COLO668 (cell line): Measurements from ENCODE around the gene TGIF1.
"Not testable (repeated sequence)": the region's sequence is repeated elsewhere in the genome, so short reads cannot be mapped to it uniquely, and the experiment has no call there.

ENCODE experiments used
- DNase-seq: peaks from one replicate; lab custom pipeline; 2025; ENCODE audit not compliant: unreplicated experiment; lab: John Stamatoyannopoulos, UW

Gene TGIF1

DNA sequence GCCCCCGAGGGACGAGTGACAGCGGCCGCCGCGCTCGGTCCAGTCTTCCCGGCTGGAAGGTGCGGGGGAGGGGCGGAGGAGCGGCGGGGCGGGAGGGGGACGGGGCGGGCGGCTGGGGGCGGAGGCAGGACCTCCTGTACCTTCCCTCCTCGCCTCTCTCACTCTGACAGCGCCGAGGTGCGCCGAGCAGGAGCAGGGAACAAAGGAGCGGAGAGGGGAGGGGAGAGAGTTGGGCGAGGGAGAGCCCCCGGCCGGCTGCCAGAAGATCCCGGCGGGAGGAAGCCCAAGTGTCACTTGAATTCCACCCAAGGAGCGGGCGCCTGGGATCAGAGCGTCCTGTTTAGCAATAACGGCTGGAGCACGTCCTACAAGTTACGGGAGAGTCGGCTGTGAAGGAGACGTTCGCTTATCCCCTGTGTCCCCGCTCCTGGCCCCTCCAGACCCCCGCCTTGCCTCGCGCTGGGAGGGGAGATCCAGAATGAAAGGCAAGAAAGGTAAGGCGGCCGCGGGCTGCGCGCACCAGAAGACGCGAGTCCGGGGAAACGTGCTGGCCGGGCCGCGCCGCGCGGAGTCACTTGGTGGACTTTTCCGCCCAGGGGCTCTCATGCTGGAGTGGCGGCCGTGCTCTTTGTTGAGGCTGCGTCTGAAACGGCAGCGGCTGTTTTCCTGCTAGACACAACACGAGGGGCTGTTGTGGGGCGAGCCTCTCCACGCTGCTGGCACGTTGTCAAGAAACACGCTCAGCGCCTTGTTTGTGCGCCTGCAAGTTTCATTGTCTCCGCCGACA lies at the start of gene TGIF1:
Gene TGIF1 (plus strand): TSS at position 161 of the 787 bp plus-strand sequence. CDS start 318 bp downstream, at position 479.
- DNase-seq, result peak; percentile 91

DNA sequence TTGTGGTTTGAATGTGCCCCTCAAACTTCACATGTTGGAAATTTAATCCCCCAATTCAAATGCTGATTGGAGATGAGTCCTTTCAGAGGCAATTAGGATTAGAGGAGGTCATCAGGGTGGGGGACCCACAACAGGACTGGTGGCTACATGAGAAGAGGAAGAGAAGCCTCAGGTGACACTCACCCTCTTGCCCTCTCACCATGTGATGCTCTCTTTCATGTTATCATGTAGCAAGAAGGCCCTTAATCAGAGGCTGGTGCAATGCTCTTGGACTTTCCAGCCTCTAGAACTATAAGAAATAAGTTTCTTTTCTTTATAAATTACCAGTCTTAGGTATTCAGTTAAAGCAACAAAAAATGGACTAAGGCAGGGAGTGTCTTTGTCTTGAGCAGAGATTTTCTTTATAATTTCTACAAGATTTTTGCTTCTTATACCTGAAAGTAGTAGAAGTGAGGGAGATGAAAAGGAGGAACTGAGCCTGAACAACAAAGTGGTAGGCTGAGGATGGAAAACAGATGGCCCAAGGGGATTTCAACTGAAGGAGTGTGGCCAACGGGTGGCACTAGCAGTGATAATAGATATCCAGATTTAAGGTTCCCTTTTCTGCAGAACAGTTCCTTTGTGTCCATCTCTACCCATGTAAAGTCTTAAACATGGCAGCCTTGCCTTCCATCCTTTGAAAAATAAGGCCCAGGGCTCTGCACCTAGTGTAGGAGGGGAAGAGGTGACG lies 49.2 kb upstream of the TGIF1 start:
- DNase-seq, result no peak

DNA sequence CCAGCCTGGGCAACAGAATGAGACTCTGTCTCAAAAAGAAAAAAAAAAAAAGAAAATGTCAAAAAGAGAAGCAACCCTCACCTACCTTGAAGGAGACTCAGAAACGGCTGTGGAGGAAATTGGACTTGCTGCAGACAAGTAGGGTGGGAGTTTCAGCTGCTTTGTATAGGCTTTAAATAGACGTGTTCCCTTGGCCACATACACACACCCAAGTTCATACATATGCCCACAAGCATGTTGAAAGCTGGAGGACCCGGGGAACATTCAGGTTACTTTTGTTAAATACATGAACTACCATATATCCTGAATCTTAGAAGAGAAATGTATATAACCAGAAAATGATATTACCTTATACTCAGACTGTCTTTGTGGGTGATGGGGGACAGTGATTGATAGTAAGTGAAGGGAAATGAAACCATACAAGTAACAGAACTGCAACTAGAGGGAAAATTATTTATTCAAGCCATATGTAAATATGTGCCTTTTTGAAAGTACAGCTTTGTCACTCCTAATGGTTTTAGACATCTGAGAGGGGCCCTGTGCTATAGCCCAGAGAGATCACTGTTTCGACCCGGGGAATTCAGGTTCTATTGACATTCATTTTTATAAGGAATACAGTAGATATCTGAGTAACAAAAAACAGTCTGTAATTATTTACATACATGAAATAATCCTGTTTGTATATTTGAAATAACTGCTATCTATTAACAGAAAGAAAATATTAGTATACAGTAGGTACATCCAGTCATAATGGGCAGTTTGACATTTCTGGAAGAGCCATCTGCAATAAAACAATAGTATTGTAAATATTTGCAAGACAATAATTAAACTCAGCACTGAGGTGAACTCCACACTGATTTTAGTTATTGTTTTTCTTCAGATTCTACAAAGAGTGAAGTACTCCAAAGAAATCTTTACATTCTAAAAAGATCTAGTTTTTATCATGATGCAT lies 48.0 kb upstream of the TGIF1 start:
- no peak for DNase-seq

DNA sequence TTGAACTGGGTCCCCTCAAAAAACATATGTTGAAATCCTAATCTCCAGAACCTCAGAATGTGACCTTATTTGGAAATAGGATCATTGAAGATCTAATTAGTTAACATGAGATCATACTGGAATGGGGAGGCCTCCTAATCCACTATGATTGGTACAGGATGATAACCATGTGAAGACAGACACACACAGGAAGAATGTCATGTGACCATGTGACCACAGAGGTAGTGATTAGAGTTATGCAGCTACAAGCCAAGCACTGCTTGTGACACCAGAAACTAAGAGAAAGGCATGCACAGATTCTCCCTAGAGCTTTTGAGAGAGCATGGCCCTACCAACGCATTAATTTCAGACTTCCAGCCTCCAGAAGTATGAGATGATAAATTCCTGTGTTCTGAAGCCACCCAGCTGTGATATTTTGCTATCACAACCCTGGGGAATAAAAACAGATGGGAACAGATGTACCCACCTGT lies 47.0 kb upstream of the TGIF1 start:
- no peak for DNase-seq

DNA sequence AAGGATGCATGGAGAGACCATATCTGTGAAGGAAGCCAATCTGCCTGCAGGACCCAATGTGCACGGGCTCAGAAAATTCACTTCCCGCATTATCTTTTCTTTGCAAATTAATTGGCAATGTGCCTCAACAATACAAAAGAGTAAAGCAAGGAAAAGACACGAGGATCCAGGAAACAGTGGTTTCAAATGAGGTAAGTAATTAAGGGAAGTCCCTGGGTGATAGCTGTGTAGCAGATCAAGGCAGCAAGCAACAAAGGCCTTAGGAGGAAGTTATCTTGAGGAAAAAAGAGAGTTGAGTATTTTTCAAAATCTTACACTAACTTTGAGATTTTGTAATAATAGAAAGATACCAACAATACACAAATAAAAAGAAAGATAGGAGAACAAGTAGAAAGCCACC lies 44.3 kb upstream of the TGIF1 start:
- DNase-seq, result no peak

DNA sequence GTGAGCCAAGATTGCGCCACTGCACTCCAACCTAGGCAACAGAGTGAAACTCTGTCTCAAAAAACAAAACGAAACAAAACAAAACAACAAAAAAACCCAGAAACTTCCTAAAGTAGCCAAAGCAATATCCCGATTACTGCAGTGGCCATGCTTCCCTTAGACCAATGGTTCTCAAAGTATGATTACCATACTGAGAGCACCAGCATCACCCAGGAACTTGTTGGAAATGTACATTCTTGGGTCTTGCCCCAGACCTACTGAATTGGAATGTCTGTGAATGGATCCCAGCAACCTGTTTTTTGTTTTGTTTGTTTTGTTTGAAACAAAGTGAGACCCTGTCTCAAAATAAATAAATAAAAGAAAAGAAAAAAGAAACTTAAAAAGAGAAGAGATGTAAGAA lies 41.9 kb upstream of the TGIF1 start:
- DNase-seq, result no peak

DNA sequence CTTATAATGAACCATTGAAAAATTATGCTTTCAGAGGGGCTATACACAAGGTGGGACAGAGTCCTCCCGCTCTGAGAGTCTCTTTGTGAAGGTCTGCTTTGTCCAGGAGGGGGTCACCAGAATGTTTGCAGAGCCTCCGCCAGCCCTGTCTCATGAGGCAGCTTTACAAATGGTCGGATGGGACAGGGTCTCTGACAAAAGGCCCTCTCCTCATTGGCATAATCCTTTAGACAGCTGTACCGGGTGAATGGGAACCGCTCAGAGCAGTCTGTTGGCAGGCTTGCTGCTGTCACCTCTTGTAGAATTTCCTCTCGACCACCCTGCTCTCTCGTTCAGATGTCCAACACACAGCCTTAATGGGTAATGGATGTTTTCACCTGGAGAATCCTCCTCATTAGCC lies 40.2 kb upstream of the TGIF1 start:
- DNase-seq, result no peak

DNA sequence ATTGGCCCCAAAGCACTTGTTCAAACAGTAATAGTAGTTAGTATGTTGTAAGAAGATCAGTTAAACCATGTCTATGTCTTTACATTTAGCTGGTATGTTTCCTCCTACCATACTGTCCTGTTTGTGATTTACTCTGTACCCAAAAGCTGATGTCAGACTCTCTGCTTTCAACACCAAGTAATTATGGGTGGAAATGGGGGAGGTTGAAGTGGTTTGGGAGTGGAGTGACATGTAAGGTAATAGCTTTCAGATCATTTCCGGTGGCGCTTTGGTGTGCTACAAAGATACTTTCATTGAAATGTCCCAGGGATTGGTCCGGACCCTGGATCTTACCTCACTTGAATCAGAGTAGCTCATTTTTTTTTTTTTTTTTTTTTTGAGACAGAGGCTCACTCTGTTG lies 39.7 kb upstream of the TGIF1 start:
- DNase-seq, result no peak

DNA sequence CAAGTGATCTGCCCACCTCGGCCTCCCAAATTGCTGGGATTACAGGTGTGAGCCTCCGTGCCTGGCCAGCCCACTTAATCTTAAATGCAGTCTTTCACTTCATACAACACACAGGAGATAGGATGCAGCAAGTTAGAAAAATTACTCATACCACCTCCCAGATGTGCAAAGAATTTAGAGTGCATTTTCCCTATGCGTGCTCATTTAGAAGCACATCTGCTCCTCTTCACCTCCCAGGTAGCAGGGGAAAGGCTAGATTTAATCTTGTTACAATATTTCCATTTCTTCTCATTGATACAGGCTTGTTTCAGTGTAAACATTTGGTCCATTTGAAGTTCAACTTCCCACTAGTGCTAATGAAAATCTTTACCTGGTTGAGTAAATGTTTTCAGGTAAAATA lies 39.1 kb upstream of the TGIF1 start:
- not testable (repeated sequence) for DNase-seq

DNA sequence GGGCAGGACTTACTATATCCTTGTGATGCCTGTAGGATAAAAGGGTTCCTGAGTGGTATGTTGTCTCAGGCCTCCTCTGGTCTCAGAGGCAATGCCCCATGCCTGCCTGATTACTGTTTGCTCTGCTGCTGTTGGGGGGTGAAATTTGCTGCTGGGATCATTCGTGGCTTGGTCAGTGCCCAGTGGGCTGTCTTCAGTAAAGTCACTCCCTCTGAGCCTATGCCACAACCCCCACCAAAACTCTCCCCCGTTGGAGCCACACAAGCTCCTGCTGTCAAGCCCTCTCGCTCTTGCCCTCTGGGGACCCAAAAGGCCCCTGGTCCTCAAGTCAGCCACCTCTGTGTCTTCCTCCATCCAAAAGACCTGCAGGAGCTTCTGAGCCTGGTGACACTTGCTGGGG lies 38.6 kb upstream of the TGIF1 start:
- DNase-seq, result no peak

DNA sequence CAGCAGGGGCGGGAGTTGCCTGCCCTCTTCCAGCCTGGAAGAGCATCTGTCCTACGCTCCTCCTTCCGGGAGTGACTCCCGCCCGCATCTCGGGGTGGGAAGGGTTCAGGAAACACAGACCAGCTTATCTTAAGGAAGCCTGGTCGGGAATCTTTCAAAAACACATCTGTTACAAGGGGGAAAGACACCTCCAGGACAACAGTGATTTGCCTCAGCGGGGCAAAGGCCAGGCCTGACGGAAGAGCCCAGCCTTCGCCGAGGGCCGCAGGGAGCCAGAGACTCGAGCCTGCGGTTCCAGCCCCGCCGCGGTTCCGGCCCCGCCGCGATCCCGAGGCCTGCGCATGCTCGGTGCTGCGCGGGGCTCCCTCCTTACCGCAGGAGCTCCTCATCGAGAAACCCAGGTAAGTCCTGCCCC lies 38.1 kb upstream of the TGIF1 start:
- peak; percentile 66 for DNase-seq

DNA sequence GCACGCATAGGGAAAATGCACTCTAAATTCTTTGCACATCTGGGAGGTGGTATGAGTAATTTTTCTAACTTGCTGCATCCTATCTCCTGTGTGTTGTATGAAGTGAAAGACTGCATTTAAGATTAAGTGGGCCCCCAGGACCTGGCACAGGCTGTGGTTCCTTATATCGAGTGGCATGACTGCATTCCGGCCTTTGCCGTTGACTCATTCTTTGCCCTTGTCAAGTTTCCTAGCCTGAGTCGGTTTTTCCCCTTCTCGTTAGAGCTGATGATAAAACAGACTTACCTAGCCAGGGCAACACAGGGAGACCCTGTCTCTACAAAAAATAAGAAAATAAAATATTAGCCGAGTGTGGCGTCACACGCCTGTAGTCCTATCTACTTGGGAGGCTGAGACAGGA lies 37.4 kb upstream of the TGIF1 start:
- peak; percentile 27 for DNase-seq

DNA sequence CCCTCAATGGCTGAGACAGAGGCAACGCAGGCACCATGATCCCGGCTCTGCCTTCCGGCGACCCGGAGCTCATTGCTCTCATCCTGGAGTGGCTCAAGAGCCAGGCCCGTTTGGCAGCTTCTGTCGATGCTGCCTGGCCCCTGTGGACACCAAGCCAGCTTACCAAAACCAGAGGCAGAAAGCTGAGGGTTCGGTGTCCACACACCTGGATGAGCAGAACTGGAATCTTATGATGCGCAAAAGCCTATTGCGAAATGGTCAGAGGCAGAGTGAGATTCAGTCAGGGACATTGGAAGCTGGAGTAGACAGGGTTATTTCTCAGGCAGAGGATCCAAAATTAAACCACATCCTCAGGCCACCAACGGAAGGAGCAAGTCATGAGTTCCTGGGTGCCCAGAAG lies 34.9 kb upstream of the TGIF1 start:
- DNase-seq, result no peak

DNA sequence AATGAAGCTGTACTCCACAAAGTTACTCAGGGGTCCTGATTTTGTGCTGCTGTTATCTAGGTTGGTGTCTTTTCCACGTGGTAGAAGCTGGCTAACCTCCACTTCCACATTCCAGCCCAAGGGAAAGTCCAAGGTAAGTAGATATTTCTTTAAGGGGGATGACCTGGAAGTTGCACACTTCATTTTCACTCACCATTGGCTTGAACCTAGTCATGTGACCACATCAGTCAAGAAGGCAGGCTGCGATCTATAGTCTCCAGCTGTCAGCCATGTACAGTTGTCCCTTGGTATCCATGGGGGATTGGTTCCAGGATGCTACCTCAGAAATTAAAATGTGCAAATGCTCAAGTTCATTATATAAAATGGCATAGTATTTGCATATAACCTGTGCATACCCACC lies 31.9 kb upstream of the TGIF1 start:
- DNase-seq, result no peak

DNA sequence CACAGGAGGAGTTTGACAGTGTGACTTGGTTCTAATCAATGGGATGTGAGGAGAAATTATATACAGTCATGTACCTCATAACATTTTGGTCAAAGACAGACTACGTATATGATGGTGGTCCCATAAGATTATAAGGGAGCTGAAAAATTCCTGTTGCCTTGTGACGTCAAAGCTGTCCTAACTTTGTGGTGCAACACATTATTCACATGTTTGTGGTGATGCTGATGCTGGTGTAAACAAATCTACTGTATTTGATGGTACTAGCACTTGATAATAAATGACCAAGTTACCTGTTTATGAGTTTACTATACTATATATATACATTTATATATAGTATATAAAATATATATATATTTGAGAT lies 29.1 kb upstream of the TGIF1 start:
- no peak for DNase-seq

DNA sequence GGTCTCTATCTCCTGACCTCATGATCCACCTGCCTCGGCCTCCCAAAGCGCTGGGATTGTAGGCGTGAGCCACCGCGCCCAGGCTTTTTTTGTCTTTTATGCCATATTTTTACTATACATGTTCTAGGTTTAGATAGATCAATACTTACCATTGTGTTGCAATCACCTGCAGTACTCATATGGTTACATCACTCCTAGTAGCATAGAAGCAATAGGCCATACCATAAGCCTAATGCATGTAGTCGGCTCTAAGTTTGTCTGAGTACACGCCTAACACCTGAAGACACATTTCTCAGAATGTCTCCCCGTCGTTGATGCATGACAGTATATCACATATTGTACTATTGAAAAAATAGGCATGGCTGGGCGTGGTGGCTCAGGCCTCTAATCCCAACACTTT lies 27.1 kb upstream of the TGIF1 start:
- no peak for DNase-seq

DNA sequence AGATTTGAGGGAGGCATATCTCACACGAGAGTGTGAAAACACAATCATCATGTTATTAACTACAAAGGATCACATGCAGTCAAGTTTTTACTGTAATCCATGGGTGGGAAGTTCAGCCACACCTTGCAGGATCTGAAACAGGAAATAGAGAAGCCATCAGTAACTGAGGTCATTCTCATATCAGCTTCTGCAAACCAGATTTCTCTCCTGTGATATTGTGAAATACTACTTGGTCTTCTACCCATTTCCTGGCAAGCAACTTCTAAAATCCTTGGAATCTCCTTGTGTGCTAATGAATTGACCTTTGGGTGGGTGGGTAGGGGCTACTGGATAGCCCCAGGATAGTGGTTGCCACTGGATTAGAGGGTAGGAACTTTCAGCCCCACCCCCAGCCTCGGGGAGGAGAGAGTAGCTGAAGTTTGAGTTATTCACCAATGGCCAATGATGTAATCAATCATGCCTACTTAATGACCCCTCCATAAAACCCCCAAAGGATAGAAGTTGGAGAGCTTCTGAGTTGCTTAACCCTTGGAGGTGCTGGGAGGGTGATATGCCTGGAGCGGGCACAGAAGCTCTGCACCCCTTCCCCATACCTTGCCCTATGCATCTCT lies 25.6 kb upstream of the TGIF1 start:
- DNase-seq, result no peak

DNA sequence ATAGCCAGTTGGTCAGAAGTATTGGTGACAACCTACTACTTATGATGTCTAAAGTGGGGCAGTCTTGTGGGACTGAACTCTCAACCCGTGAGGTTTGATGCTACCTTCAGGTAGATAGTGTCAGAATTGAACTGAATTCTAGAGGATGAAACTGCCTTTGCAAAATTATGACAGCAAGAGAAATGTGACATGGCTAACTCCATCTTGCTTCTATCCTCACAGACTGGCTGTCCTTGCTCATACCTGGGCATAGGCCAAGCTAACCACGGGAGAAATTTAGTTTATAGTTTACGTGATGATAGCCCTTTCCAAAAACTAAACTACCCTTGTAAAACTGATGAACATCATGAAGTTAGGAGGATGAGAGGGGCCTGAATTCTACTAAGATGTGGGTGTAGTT lies 24.9 kb upstream of the TGIF1 start:
- DNase-seq, result no peak

DNA sequence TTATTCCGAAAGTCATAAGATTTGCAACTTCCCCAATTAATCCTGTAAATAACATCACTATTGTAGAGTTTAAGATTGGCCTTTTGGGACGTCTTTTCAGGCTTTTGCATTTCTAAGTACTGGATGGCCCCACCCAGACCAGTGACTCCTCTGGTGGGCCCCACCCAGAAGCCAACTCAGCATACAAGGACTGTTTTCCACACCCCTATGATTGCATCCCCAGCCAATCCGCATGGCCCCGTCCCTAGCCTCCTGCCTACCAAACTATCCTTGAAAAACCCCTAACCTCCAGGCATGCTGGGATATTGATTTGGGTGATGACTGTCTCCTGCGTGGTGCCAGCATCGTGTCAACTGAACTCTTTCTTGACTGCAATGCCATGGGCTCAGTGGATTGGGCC lies 24.5 kb upstream of the TGIF1 start:
- no peak for DNase-seq

DNA sequence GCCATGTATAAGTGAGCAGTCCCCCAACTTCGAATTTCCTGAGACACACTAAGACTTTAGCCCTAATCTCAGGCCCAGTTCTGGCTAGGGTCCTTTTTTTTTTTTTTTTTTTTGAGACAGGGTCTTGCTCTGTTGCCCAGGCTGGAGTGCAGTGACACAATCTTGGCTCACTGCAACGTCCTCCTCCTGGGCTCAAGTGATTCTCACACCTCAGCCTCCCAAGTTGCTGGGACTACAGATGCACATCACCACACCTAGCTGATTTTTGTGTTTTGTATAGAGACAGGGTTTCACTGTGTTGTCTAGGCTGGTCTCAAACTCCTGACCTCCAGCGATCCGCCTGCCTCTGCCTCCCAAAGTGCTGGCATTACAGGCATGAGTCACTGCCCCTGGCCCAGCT lies 23.9 kb upstream of the TGIF1 start:
- DNase-seq, result no peak

DNA sequence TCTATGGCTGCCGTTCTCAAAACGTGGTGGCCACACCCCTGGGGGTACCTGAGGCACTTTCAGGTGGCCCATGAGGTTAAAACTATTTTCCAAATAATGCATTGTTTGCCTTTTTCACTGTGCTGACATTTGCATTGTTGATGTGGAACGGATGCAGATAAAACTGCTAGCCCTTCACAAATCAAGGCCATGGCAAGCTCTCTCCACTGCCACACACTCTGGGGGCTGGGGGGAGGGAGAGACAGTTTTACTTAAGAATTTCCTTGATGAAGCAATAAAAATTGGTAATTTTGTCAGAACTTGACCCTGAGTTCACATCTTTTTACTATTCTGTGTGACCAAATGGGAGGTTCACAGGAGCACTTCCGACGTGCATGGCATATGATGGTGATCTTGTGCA lies 22.0 kb upstream of the TGIF1 start:
- no peak for DNase-seq
